Stimulated activated naive CD4-positive, alpha-beta T cell treated with Interleukin-2 at 50 U/mL for 16 hours (primary cell): Measurements from ENCODE around the gene ZNF827.

Experiments
- DNase-seq: peaks from one replicate; lab custom pipeline; 2025; lab: John Stamatoyannopoulos, UW

ZNF827 gene

DNA sequence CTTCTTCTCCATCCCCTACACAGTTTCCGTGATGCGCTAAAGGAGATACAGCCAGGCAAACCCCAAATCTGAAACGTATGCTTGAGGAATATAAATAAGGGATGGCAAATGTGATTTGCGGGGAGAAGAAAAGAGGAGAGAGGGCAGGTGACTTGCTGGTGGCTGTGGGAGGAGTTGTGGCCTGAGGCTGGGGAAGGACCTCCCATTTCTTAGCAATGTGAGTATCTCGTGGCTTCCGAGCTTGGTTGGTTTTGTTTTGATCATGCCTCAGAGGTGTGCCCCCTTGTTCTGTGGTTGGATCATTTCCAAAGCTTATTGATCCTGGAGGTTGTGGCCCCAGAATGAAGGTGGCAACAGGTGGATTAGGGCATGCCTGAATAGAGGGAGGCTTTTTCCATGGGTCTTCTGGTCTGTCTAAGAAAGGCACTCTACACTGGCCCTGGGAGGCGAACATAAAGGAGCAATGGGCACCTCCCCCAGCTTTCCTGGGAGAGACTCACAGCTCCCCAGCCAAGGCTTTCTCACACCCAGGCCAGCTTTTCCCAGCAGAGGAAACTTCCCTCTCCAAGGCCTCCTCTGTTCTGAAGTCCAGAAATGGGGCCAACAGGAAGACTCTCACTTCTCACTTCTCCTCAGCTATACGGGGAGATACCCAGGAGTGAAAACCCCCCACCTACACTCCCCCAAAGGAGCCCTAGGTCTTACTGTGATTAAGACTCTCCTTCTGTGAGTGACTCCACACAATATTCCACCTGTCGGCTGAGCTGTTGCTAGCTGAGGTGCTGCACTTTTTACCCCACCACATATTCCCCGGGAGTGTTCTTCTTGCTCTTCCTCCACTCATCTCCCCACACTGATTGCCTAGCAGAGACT lies 218.6 kb downstream of the ZNF827 start:
- peak; percentile 24 for DNase-seq

GRCh38 chr4:145716661-145717200 lies 221.9 kb downstream of the ZNF827 start:
- no peak for DNase-seq

DNA sequence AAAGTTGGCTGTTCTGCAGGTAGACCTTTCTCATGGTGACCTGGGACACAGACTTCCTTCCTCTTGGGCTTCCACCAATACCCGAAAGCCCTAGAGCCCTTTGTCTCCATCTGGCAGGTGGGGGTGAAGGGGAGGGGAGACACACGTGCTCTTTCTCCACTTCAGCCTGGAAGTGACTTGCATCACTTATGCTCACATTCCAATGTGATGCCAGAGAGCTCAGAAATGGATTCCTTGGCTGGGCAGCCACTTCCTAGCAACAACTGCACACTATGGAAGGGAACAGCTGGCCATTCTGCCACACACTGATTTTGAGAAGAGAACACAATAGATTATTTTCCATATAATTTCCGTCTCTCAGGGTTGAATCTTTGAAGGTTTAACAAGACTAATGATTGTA lies 222.4 kb downstream of the ZNF827 start:
- DNase-seq = no peak

DNA sequence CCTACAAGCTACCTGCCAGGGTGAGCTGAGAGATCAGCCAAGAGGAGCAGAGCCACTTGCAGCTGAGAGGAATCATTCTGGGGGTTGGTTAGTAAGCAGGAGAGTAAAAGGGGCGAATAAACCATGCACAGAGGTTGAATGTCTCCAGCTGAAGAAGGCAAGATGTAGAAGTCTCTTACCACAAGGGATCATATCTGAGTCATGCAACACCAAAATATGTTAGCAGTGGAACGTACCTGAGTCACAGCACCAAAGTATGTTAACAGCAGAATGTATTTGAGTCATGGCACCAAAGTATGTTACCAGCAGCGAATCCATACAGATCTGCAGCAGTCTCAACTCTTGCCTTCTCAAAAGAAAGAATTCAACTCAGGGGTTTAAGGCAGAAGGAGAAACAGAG lies 228.8 kb downstream of the ZNF827 start:
- no peak for DNase-seq

GRCh38 chr4:145709336-145709735 lies 229.3 kb downstream of the ZNF827 start:
- DNase-seq = no peak
